ENCODE data around the gene TPST2.

- TF ChIP-seq CTCF (IDR thresholded peaks at IDR 0.05; ENCODE audit: poor library complexity) (no peak), EZH2 (IDR thresholded peaks at IDR 0.05; ENCODE audit: borderline replicate concordance) (no peak)
Observed at GRCh38 chr22:26546282-26546681, 43.6 kb downstream of the TPST2 start.

Data from hepatocyte (in vitro differentiated cells).